Measurements from ENCODE around the gene RHEB.

RHEB gene

GRCh38 chr7:151469281-151469680, 50.4 kb downstream of the RHEB start:
- no peak for DNase-seq

- DNase-seq: no peak
Observed at GRCh38 chr7:151468217-151469018, 51.3 kb downstream of the RHEB start.

- DNase-seq: no peak
Observed at GRCh38 chr7:151465169-151465568, 54.5 kb downstream of the RHEB start.

GRCh38 chr7:151462306-151462779, 57.4 kb downstream of the RHEB start:
- DNase-seq: no peak

GRCh38 chr7:151461942-151462230, 57.8 kb downstream of the RHEB start:
- DNase-seq: no peak

GRCh38 chr7:151461096-151461941, 58.4 kb downstream of the RHEB start:
- DNase-seq: no peak

- no peak for DNase-seq
Observed at GRCh38 chr7:151460474-151460855, 59.2 kb downstream of the RHEB start.

- DNase-seq: peak; percentile 95
Observed at GRCh38 chr7:151459726-151460473, 59.8 kb downstream of the RHEB start.

GRCh38 chr7:151457534-151457933, 62.2 kb downstream of the RHEB start:
- DNase-seq: no peak

GRCh38 chr7:151456782-151457181, 62.9 kb downstream of the RHEB start:
- DNase-seq: no peak

- DNase-seq: no peak
Observed at GRCh38 chr7:151456276-151456675, 63.4 kb downstream of the RHEB start.

- DNase-seq: no peak
Observed at GRCh38 chr7:151455690-151456089, 64.0 kb downstream of the RHEB start.

- no peak for DNase-seq
Observed at GRCh38 chr7:151454932-151455530, 64.7 kb downstream of the RHEB start.

- peak; percentile 46 for DNase-seq
Observed at GRCh38 chr7:151454305-151454704, 65.4 kb downstream of the RHEB start.

- no peak for DNase-seq
Observed at GRCh38 chr7:151453326-151453791, 66.3 kb downstream of the RHEB start.

GRCh38 chr7:151452680-151453325, 66.9 kb downstream of the RHEB start:
- no peak for DNase-seq

GRCh38 chr7:151451626-151452571, 67.8 kb downstream of the RHEB start:
- no peak for DNase-seq

- no peak for DNase-seq
Observed at GRCh38 chr7:151451156-151451555, 68.5 kb downstream of the RHEB start.

GRCh38 chr7:151449990-151450389, 69.7 kb downstream of the RHEB start:
- no peak for DNase-seq
